Hepatocyte (in vitro differentiated cells): ENCODE results near the gene PCDHA8.

ENCODE experiments used
- CTCF ChIP-seq: fragments of 200-600 bp; sonication (generic); IDR thresholded peaks from 2 replicates; pipeline ENCODE4 v1.5.1; 2016; ENCODE audit warnings: antibody characterized with exemption, mild to moderate bottlenecking; ENCODE audit not compliant: poor library complexity
- EZH2 ChIP-seq: fragments of 200-600 bp; sonication (generic); IDR thresholded peaks from 2 replicates; pipeline ENCODE4 v1.6.1; 2016; ENCODE audit warnings: antibody characterized with exemption, mild to moderate bottlenecking, borderline replicate concordance

DNA sequence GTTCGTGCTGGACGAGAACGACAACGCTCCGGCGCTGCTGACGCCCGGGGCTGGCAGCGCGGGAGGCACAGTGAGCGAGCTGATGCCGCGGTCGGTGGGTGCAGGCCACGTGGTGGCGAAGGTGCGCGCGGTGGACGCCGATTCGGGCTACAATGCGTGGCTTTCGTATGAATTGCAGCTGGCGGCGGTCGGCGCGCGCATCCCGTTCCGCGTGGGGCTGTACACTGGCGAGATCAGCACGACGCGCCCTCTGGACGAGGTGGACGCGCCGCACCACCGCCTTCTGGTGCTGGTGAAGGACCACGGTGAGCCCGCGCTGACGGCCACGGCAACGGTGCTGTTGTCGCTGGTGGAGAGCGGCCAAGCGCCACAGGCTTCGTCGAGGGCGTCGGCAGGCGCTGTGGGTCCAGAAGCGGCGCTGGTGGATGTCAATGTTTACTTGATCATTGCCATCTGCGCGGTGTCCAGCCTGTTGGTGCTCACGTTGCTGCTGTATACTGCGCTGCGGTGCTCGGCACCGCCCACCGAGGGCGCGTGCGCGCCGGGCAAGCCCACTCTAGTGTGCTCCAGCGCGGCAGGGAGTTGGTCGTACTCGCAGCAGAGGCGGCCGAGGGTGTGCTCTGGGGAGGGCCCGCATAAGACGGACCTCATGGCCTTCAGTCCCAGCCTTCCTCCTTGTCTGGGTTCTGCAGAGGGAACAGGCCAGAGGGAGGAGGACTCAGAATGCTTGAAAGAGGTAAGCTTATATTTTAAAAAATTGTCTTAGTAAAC, 43.1 kb downstream of the PCDHA8 start:
- TF ChIP-seq CTCF: no peak
- TF ChIP-seq EZH2: no peak
